Placental pericyte (primary cell): ENCODE measurements around the gene REG1B. TPM values are rescaled to one million over a fixed set of nuclear protein-coding genes. Genes with fewer than 3 reads are reported as not detected.

ENCODE experiments used
- total RNA-seq: library from RNA; depleted of rRNA; stranded (reverse); fragments of >200 nt; gene quantifications from 2 replicates; pipeline ENCODE4 v1.2.3, GENCODE V29; 2012

REG1B gene
- total RNA-seq = not detected in 2 replicates

GRCh38 chr2:79087785-79088364 lies at the start of gene REG1B:
Gene REG1B, minus strand, starts transcription at chr2:79087993. Its CDS starts 381 bp downstream, at chr2:79087612.

GRCh38 chr2:79120194-79120713 lies 32.5 kb upstream of the REG1B start, which contains the start of gene REG1A:
Gene REG1A, plus strand, starts transcription at chr2:79120488. Its CDS starts 374 bp downstream, at chr2:79120862.

Other genes starting within 250 kb of the REG1B start
- gene REG3G, start 62.3 kb downstream of the REG1B start, total RNA-seq = not detected in 2 replicates
- not detected in 2 replicates for gene REG1A, start 32.5 kb upstream of the REG1B start, total RNA-seq
- not detected in 2 replicates for gene REG3A, start 71.8 kb upstream of the REG1B start, total RNA-seq